B cell (primary cell): Measurements from ENCODE around the gene SKAP1. TPM values are rescaled to one million over a fixed set of nuclear protein-coding genes. Genes with fewer than 3 reads are reported as not detected.

Experiments
- ATAC-seq: fragments of 200-7000 bp; cut with Tn5 transposase; one replicate; pipeline ENCODE4 v1.10.0; 2021; ENCODE audit warnings: low read depth, mild to moderate bottlenecking, moderate number of reproducible peaks, moderate library complexity
- CTCF ChIA-PET: fragments of 350-600 bp; sonication (Branson Sonifier 250); formaldehyde crosslinking; loops from one replicate; lab custom pipeline; 2021; ENCODE audit warnings: antibody characterized with exemption, inconsistent platforms; lab: Charles Lee
- POLR2A ChIA-PET: fragments of 350-600 bp; sonication (Branson Sonifier 250); formaldehyde crosslinking; loops from one replicate; lab custom pipeline; 2021; ENCODE audit warnings: antibody characterized with exemption; lab: Charles Lee
- DNase-seq: peaks from one replicate; pipeline ENCODE4 v3.0.0; 2013
- H2AFZ ChIP-seq: 2 replicates; pipeline ENCODE4 v1.6.1; 2012; ENCODE audit warnings: mild to moderate bottlenecking, low read depth, low read length; ENCODE audit not compliant: insufficient read depth, poor library complexity, severe bottlenecking
- H3K27ac ChIP-seq, 2 donors: 1 replicate in 1 of 2; 2 replicates in 1 of 2; pipeline ENCODE4 v1.5.1; 2012 to 2013; ENCODE audit warnings: low read length in 2 of 2, mild to moderate bottlenecking in 2 of 2, moderate library complexity in 1 of 2
- H3K27me3 ChIP-seq, 4 experiments: fragments of 200-600 bp in 1 of 4; sonication (generic) in 1 of 4; replicated peaks in 1 of 4; 1 replicate in 2 of 4; 2 replicates in 2 of 4; pipeline versions ENCODE4 v1.6.1 to v1.7.0; 2013 to 2016; ENCODE audit warnings: low read length in 3 of 4, mild to moderate bottlenecking in 2 of 4, mixed read lengths in 1 of 4, moderate library complexity in 1 of 4; ENCODE audit not compliant: insufficient read depth in 4 of 4, control insufficient read depth in 3 of 4; ENCODE audit errors: control extremely low read depth in 1 of 4
- H3K36me3 ChIP-seq, 2 experiments: replicated peaks in 1 of 2; 1 replicate in 1 of 2; 2 replicates in 1 of 2; pipeline versions ENCODE4 v1.6.1 to v1.7.1; 2013; ENCODE audit warnings: low read length in 1 of 2; ENCODE audit not compliant: insufficient read depth in 2 of 2, control insufficient read depth in 1 of 2; ENCODE audit errors: control extremely low read depth in 1 of 2, extremely low read depth in 1 of 2
- H3K4me1 ChIP-seq, 2 donors: fragments of 200-600 bp in 1 of 2; sonication (generic) in 1 of 2; 1 replicate in 1 of 2; 2 replicates in 1 of 2; pipeline versions ENCODE4 v1.5.1 to v1.6.1; 2013 to 2017; ENCODE audit warnings: low read length in 2 of 2; ENCODE audit not compliant: control insufficient read depth in 2 of 2, insufficient read depth in 2 of 2
- H3K4me2 ChIP-seq: replicated peaks from 2 replicates; pipeline ENCODE3; 2012; ENCODE audit warnings: mild to moderate bottlenecking, low read depth, low read length; ENCODE audit not compliant: poor library complexity, severe bottlenecking
- H3K4me3 ChIP-seq, 5 experiments: fragments of 200-600 bp in 1 of 5; sonication (generic) in 1 of 5; 1 replicate in 3 of 5; 2 replicates in 2 of 5; pipeline versions ENCODE4 v1.5.1 to v1.7.0; 2011 to 2016; ENCODE audit warnings: low read length in 4 of 5, mild to moderate bottlenecking in 4 of 5, low read depth in 2 of 5, control low read depth in 1 of 5, moderate library complexity in 1 of 5; ENCODE audit not compliant: insufficient read depth in 1 of 5; ENCODE audit errors: control extremely low read depth in 1 of 5, extremely low read depth in 1 of 5
- H3K79me2 ChIP-seq: fragments of 200-600 bp; sonication (generic); one replicate; pipeline ENCODE4 v1.6.0; 2016; ENCODE audit warnings: low read length; ENCODE audit not compliant: control insufficient read depth, insufficient read depth
- H3K9ac ChIP-seq: fragments of 200-600 bp; sonication (generic); 2 replicates; pipeline ENCODE4 v1.6.1; 2017; ENCODE audit warnings: mild to moderate bottlenecking, low read length, moderate library complexity
- H3K9me3 ChIP-seq, 3 donors: one replicate each; pipeline versions ENCODE4 v1.6.1 to v1.7.1; 2013; ENCODE audit warnings: low read length in 2 of 3; ENCODE audit not compliant: control insufficient read depth in 2 of 3, insufficient read depth in 1 of 3; ENCODE audit errors: control extremely low read depth in 1 of 3
- H4K20me1 ChIP-seq: 2 replicates; pipeline ENCODE4 v1.6.0; 2012; ENCODE audit warnings: mild to moderate bottlenecking, low read length; ENCODE audit not compliant: insufficient read depth, control insufficient read depth, poor library complexity, severe bottlenecking
- H3K27ac Mint-ChIP-seq: one replicate; pipeline ENCODE4 v1.8.0; 2021; ENCODE audit warnings: mixed read lengths
- H3K27me3 Mint-ChIP-seq: one replicate; pipeline ENCODE4 v1.8.0; 2021; ENCODE audit warnings: mixed read lengths
- H3K4me1 Mint-ChIP-seq: one replicate; pipeline ENCODE4 v1.8.0; 2021; ENCODE audit warnings: mixed read lengths
- H3K4me3 Mint-ChIP-seq: one replicate; pipeline ENCODE4 v1.8.0; 2021; ENCODE audit warnings: mixed read lengths
- H3K9me3 Mint-ChIP-seq: one replicate; pipeline ENCODE4 v1.8.0; 2022; ENCODE audit warnings: mixed read lengths; ENCODE audit not compliant: insufficient read depth
- EZH2 ChIP-seq: IDR thresholded peaks from 2 replicates; pipeline ENCODE4 v1.6.1; 2012; ENCODE audit warnings: borderline replicate concordance, low read depth, mild to moderate bottlenecking, moderate library complexity, low read length; ENCODE audit not compliant: insufficient read depth, poor library complexity, severe bottlenecking
- whole genome bisulfite sequencing: methylation state at CpG from one replicate; pipeline ENCODE4 v1.1.5; 2013; ENCODE audit warnings: missing lambda C conversion rate; ENCODE audit not compliant: insufficient coverage; 5-methylcytosine and 5-hydroxymethylcytosine counted together
- intact Hi-C: fragments of 100-400 bp; cut with micrococcal nuclease; formaldehyde crosslinking; loops from one replicate; pipeline ENCODE4 v1.10.0; 2022
- polyA plus RNA-seq: library from polyadenylated mRNA; depleted of rRNA; stranded (reverse); fragments of >200 nt; gene quantifications from 2 replicates; pipeline ENCODE4 v1.2.3, GENCODE V29; 2012
- total RNA-seq, 2 donors: library from RNA; stranded (reverse); fragments of 120-200 nt in 1 of 2; gene quantifications; 1 replicate in 1 of 2; 2 replicates in 1 of 2; pipeline versions ENCODE4 v1.2.3 to v1.2.4, GENCODE V29; 2013 to 2022
- TF ChIP-seq, protein P1 (sequence below): fragments of 200-600 bp; IDR thresholded peaks from one replicate; pipeline ENCODE4 v1.8.0; 2022; ENCODE audit warnings: antibody characterized with exemption, mild to moderate bottlenecking

Gene SKAP1
- total and polyA plus RNA-seq, 2 donors (not counting 1 experiment from before 2014, with no cell fraction given), result 33.1 to 37.3 TPM

- H3K4me1 ChIP-seq, result no peaks in the 10 kb centered on the region
- ChIA-PET CTCF (interaction anchor here (0.6 kb wide), 1 partner anchor 57 kb away, joined by 3 read pairs; no protein-coding TSS in a partner anchor), POLR2A (no interaction called here)
- H3K9me3 ChIP-seq, result no peaks in the 10 kb centered on the region
- no peaks in the 10 kb centered on the region for H3K27me3 Mint-ChIP-seq
- no peak overlapping the region for H3K9ac ChIP-seq
- H3K36me3 ChIP-seq, result no peaks in the 10 kb centered on the region
- H2AFZ ChIP-seq, result no peak overlapping the region
- no peak overlapping the region for H3K4me3 Mint-ChIP-seq
- no peak overlapping the region for H3K27ac ChIP-seq
- no peak overlapping the region for H3K4me3 ChIP-seq
- DNase-seq (no peak), ATAC-seq (no peak)
- H4K20me1 ChIP-seq, result peaks cover 9% of the 10 kb centered on the region
- H3K27me3 ChIP-seq, result no peaks in the 10 kb centered on the region
- H3K4me1 Mint-ChIP-seq, result no peaks in the 10 kb centered on the region
- intact Hi-C loops, result no loop called here
- no peak overlapping the region for H3K27ac Mint-ChIP-seq
- TF ChIP-seq, protein P1, sequence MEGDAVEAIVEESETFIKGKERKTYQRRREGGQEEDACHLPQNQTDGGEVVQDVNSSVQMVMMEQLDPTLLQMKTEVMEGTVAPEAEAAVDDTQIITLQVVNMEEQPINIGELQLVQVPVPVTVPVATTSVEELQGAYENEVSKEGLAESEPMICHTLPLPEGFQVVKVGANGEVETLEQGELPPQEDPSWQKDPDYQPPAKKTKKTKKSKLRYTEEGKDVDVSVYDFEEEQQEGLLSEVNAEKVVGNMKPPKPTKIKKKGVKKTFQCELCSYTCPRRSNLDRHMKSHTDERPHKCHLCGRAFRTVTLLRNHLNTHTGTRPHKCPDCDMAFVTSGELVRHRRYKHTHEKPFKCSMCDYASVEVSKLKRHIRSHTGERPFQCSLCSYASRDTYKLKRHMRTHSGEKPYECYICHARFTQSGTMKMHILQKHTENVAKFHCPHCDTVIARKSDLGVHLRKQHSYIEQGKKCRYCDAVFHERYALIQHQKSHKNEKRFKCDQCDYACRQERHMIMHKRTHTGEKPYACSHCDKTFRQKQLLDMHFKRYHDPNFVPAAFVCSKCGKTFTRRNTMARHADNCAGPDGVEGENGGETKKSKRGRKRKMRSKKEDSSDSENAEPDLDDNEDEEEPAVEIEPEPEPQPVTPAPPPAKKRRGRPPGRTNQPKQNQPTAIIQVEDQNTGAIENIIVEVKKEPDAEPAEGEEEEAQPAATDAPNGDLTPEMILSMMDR, result no peak
- no peak for TF ChIP-seq EZH2
- no peak overlapping the region for H3K4me2 ChIP-seq
- H3K9me3 Mint-ChIP-seq, result no peaks in the 10 kb centered on the region
- no peaks in the 10 kb centered on the region for H3K79me2 ChIP-seq
Measured at GRCh38 chr17:48223945-48224344, 206.1 kb downstream of the SKAP1 start.

DNA sequence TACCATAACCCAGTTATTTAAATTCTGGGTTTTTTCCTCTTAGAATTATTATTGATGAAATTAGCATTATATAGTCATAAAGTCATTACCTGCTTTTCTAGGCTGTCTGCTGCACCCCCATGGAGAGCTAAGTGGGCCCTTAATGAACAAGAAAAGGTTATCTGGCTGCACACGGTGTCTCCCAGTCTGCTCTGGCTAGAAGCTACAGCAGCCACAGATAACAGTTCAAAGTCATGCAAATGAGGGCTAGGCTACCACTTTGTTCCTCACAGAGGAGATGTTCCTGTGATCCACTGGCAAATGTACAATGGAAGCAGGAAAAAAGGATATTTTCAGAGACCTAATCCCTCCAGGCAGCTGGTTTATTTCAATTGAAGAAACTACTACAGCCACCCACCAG, 210.4 kb downstream of the SKAP1 start:
- WGBS, result 78% methylated on average over 1 of the region's 1 CpG
- H3K4me1 Mint-ChIP-seq, result no peaks in the 10 kb centered on the region

More for the DNA sequence above, 210.4 kb downstream of the SKAP1 start:
- no peaks in the 10 kb centered on the region for H3K9me3 ChIP-seq
- no peak overlapping the region for H3K27ac Mint-ChIP-seq
- ChIA-PET POLR2A (no interaction called here), CTCF (no interaction called here)
- H2AFZ ChIP-seq, result no peak overlapping the region
- H3K9me3 Mint-ChIP-seq, result no peaks in the 10 kb centered on the region
- no peak overlapping the region for H3K4me3 Mint-ChIP-seq
- H3K4me1 ChIP-seq, result no peaks in the 10 kb centered on the region
- H3K4me3 ChIP-seq, result no peak overlapping the region
- TF ChIP-seq, protein P1, result no peak
- TF ChIP-seq EZH2, result no peak
- H3K9ac ChIP-seq, result no peak overlapping the region
- no peaks in the 10 kb centered on the region for H4K20me1 ChIP-seq
- intact Hi-C loops, result no loop called here
- H3K79me2 ChIP-seq, result no peaks in the 10 kb centered on the region
- ATAC-seq, result no peak
- no peak overlapping the region for H3K4me2 ChIP-seq
- no peak for DNase-seq
- H3K27me3 ChIP-seq, result no peaks in the 10 kb centered on the region
- no peak overlapping the region for H3K27ac ChIP-seq
- no peaks in the 10 kb centered on the region for H3K36me3 ChIP-seq
- no peaks in the 10 kb centered on the region for H3K27me3 Mint-ChIP-seq
